ENCODE results near the gene PHTF2.
"Not testable (repeated sequence)": the region's sequence is repeated elsewhere in the genome, so short reads cannot be mapped to it uniquely, and the experiment has no call there.

Gene PHTF2

GRCh38 chr7:77798394-77799077 lies at the start of gene PHTF2, which contains the start of gene TMEM60:
PHTF2 (plus strand) TSS chr7:77798773.
TMEM60 (minus strand) TSS chr7:77798434; CDS start chr7:77794373, 4,061 bp downstream.
- in situ Hi-C loops (cut with MboI; ENCODE audit: low sequenced_read_pairs), result no loop called here

GRCh38 chr7:77752016-77752415 lies 46.6 kb upstream of the PHTF2 start:
- in situ Hi-C loops (cut with MboI; ENCODE audit: low sequenced_read_pairs), result loop anchor here (10.0 kb wide), 1 partner anchor 87 kb away; no protein-coding TSS in a partner anchor

DNA sequence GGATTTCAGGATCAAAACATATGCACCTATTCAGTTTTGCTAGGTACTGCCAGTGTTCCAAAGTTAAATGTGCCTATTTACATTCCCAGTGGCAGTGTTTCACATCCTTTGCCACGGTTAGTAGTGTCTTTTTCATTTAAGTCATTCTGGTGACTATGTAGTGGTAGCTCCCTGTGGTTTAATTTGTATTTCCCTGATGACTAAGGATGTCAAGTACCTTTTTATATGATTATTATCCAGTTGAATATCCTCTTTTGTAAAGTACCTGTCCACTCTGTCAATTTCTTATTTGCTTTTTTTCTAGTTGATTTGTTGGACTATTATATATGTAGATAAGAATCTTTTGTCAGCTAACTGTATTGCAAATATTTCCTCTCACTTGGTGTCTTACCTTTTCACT lies 45.4 kb upstream of the PHTF2 start:
- in situ Hi-C loops (cut with MboI; ENCODE audit: low sequenced_read_pairs), result loop anchor here (10.0 kb wide), 1 partner anchor 88 kb away; no protein-coding TSS in a partner anchor

- in situ Hi-C loops (cut with MboI; ENCODE audit: low sequenced_read_pairs), result loop anchor here (10.0 kb wide), 1 partner anchor 93 kb away; no protein-coding TSS in a partner anchor
Measured at GRCh38 chr7:77757589-77757988, 41.0 kb upstream of the PHTF2 start.

DNA sequence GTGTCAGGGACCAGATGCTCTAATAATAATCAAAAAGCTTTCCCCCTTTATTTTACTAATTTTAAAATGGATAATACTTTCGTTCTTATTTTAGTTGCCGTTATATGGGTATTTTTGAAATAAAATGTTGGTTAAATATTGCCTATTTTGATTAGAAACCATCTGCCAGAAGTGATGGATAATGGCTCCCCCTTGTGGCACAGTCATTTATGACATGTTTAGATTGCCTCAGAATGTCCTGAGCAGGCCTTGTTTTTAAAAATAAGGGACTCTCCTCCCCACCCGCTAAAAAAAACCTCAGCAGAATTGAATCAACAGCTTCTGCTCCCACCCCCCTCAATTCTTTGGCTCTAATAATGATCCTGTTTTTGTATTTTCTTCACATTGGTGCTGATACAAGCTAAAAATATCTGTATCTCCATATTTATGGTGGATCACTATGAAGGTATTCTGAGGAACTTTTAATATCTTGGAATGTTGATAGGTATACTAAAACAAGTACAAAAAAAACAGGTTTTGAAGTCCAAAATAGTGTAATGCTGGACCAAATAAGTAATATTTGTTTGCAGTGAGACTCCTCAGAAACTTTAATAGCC lies 39.2 kb upstream of the PHTF2 start:
- in situ Hi-C loops (cut with MboI; ENCODE audit: low sequenced_read_pairs), result loop anchor here (10.0 kb wide), 1 partner anchor 95 kb away; no protein-coding TSS in a partner anchor

DNA sequence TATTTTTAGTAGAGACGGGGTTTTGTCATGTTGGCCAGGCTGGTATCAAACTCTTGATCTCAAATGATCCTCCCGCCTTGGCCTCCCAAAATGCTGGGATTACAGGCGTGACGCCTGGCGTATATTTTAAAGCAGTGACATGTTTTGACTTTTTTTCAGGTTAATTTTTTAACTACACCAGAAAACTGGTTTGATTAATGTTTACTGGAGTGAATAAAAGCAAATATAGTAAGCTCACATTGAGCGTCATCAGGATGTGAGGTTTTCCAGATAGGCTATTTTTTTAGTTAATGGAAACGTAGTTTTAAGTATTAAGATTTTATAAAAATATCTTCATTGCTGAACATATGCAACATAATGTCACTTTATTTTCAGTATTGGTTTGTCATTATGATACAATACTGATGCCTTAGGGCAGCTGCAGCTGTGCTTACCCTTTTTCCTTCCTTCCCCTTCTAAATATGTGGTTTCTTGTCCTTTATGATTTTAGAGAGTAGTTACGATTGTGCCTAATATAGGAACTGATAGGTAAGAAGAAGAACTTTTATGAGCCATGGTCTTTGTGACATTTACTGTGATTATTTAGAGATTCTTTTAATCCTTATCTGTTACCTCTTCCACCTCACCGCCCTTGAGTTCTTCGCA lies 37.6 kb upstream of the PHTF2 start:
- in situ Hi-C loops (cut with MboI; ENCODE audit: low sequenced_read_pairs), result no loop called here

- in situ Hi-C loops (cut with MboI; ENCODE audit: low sequenced_read_pairs), result no loop called here
Measured at GRCh38 chr7:77765481-77765880, 33.1 kb upstream of the PHTF2 start.

DNA sequence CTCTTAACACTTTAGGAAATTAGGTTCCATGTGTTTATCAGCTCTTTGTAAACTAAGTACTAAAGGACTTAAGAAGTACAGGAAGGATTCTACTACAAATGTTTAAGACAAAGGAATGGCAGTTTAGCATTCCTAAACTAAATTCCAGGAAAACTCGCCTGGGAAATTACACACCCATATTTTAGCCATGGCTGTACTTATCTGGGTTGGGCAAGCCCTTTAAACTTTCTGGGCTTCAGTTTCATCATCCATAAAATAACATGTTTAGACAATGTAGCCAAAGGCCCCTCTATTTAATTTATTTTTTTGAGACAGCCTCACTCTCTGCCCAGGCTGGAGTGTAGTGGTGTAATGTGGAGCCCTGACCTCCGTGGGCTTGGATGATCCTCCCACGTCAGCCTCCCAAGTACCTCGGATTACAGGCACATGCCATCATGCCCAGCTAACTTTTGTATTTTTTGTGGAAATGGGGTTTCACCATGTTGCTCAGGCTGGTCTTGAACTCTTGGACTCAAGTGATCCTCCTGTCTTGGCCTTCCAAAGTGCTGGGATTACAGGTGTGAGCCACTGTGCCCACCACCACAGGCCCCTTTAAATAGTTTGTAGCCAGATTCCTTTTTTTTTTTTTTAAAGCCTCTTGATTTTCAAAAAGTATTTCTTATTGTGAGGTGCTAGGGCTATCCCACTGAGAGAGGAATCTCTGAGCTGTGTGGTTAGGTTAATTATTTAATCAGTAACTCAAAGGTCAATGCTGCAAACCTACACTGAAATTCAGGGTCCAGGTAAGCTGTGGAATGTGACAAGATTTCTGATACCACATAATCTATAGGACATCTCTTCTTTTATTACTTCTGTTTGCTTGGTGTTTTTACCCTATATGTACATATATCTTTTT lies 32.4 kb upstream of the PHTF2 start:
- in situ Hi-C loops (cut with MboI; ENCODE audit: low sequenced_read_pairs), result no loop called here

DNA sequence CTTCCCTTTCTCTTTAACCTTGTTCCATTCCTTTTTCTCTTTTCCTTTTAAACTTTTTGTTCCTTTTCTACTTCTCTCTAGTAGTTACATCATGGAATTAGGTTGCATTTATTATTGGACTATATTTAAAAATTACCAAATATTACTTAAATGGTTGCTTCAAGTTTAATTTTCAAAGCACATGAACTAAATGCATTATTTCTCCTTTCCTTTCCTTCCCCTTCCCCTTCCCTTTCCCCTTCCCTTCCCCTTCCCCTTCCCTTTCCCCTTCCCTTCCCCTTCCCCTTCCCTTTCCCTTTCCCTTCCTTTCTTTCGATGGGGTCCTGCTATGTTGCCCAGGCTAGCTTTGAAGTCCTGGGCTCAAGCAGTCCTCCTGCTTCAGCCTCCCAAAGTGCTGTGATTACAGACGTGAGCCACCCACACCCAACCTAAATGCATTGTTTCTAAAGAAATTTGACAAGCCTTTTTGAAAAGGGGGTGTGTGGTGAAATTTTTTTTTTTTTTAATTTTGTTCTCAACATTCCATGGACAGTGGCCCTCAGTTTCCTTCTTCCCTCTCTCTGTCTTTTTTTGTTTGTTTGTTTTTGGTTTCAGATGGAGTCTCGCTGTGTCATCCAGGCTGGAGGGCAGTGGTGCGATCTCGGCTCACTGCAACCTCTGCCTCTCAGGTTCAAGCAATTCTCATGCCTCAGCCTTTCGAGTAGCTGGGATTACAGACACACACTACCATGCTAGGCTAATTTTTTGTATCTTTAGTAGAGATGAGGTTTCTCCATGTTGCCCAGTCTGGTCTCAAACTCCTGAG lies 31.6 kb upstream of the PHTF2 start:
- in situ Hi-C loops (cut with MboI; ENCODE audit: low sequenced_read_pairs), result no loop called here

GRCh38 chr7:77770316-77770715 lies 28.3 kb upstream of the PHTF2 start:
- in situ Hi-C loops (cut with MboI; ENCODE audit: low sequenced_read_pairs), result no loop called here

- in situ Hi-C loops (cut with MboI; ENCODE audit: low sequenced_read_pairs), result no loop called here
Measured at GRCh38 chr7:77771901-77772300, 26.7 kb upstream of the PHTF2 start.

DNA sequence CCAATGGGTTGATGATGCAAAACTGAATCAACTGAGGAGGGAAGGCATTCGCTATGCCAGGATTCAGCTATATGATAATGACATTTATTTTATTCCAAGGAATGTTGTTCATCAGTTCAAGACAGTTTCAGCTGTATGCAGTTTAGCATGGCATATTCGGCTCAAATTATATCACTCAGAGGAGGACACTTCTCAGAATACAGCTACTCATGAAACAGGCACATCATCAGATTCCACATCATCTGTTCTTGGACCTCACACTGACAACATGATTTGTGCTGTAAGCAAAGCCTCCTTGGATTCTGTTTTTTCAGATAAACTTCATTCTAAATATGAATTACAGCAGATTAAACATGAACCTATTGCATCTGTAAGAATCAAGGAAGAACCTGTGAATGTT lies 20.0 kb upstream of the PHTF2 start:
- in situ Hi-C loops (cut with MboI; ENCODE audit: low sequenced_read_pairs), result no loop called here

- in situ Hi-C loops (cut with MboI; ENCODE audit: low sequenced_read_pairs), result no loop called here
Measured at GRCh38 chr7:77782383-77782782, 16.2 kb upstream of the PHTF2 start.

GRCh38 chr7:77783111-77783510 lies 15.5 kb upstream of the PHTF2 start:
- in situ Hi-C loops (cut with MboI; ENCODE audit: low sequenced_read_pairs), result no loop called here

DNA sequence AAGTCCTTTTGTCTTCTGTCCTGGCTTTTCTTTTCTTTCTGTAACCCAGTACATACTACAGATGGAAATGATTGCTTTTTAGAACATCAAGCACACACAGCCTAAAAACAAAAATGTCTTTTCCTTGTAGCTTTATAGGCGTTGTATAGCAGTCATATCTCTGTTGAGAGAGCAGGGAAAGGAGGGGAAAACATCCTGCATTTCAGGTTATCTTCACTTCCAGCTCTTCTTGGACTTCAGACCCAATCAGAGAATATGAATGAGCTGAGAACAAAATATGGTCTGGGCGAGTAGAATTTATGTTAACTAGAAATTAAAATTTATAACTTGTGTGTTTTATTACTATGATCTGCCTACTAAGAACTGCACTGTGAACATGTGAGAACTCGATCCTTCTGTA lies 15.0 kb upstream of the PHTF2 start:
- in situ Hi-C loops (cut with MboI; ENCODE audit: low sequenced_read_pairs), result no loop called here

GRCh38 chr7:77784426-77784825 lies 14.1 kb upstream of the PHTF2 start:
- in situ Hi-C loops (cut with MboI; ENCODE audit: low sequenced_read_pairs), result not testable (repeated sequence)

DNA sequence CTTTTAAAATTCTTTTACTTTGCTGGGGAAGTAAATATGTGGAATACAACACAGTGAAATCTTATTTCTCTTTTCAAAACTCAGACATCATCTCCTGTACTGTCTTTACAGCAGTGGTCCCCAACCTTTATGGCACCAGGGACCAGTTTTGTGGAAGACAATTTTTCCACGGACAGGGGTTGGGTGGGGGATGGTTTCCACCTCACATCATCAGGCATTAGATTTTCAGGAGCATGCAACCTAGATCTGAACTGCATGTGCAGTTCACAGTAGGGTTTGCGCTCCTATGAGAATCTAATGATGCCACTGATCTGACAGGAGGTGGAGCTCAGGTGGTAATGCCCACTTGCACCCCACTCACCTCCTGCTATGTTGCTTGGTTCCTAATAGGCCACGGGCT lies 12.6 kb upstream of the PHTF2 start:
- in situ Hi-C loops (cut with MboI; ENCODE audit: low sequenced_read_pairs), result no loop called here

GRCh38 chr7:77786741-77787140 lies 11.8 kb upstream of the PHTF2 start:
- in situ Hi-C loops (cut with MboI; ENCODE audit: low sequenced_read_pairs), result no loop called here

DNA sequence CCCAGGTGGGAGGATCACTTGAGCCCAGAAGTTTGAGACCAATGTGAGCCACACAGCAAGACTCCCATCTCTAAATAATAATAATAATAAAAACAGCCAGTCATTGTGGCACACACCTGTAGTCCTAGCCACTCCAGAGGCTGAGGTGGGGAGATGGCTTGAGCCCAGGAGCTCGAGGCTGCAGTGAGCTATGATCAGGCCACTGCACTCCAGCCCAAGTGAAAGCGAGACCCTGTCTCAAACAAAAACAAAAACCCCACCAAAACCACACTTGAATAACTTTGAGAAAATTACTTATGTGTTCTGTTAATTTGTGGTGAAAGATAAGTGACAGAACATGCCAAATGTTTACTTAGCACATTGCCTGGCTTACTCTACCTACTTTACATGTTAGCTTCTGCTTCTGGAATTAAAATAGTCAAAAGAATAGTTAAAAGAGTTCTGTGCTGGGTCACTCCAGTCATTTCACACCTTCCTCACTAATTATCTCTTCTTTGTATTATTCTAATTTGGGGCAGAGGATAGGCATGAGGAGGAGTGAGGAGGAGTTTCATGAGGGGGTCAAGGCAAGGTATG lies 10.2 kb upstream of the PHTF2 start:
- in situ Hi-C loops (cut with MboI; ENCODE audit: low sequenced_read_pairs), result no loop called here

DNA sequence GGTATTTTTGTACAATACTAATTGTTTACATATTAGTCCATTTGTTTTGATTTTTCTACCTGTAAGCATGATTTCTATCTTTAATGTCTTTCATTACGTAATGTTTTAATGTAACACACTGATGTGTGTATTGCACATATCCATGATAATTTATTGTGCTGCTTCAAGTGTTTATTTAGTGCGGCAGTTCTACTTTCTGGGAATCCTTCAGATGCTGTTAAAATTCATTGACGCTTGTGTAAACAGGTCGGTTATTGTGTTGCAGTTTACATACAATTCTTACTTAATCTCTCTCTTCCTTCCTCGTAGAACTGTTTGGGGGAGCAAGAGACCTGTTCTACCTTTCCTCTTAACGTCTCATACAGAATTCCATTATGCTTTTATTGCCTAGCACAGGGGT lies 7.2 kb upstream of the PHTF2 start:
- in situ Hi-C loops (cut with MboI; ENCODE audit: low sequenced_read_pairs), result no loop called here
